Mucosa of rectum (tissue), 2 donors: ENCODE measurements around the gene SF3A2.

Experiments
- H3K27ac ChIP-seq, 2 donors: one replicate each; pipeline ENCODE4 v1.7.0; 2013; ENCODE audit warnings: inconsistent platforms in 2 of 2, low read depth in 2 of 2, low read length in 2 of 2
- H3K27me3 ChIP-seq, 2 donors: one replicate each; pipeline ENCODE4 v1.7.0; 2013; ENCODE audit warnings: low read length in 2 of 2; ENCODE audit not compliant: control insufficient read depth in 2 of 2, insufficient read depth in 2 of 2
- H3K36me3 ChIP-seq, 2 donors: one replicate each; pipeline ENCODE4 v1.7.0; 2013; ENCODE audit warnings: low read length in 2 of 2; ENCODE audit not compliant: control insufficient read depth in 2 of 2, insufficient read depth in 2 of 2
- H3K4me1 ChIP-seq, 2 donors: one replicate each; pipeline ENCODE4 v1.7.0; 2013; ENCODE audit warnings: low read length in 2 of 2, mild to moderate bottlenecking in 1 of 2; ENCODE audit not compliant: control insufficient read depth in 2 of 2, insufficient read depth in 2 of 2
- H3K4me3 ChIP-seq, 2 donors: one replicate each; pipeline ENCODE4 v1.7.0; 2013; ENCODE audit warnings: low read length in 2 of 2
- H3K9ac ChIP-seq, 2 donors: one replicate each; pipeline ENCODE4 v1.7.0; 2013; ENCODE audit warnings: low read length in 2 of 2, low read depth in 1 of 2, mild to moderate bottlenecking in 1 of 2
- H3K9me3 ChIP-seq, 2 donors: one replicate each; pipeline ENCODE4 v1.7.0; 2013; ENCODE audit warnings: low read length in 2 of 2; ENCODE audit not compliant: control insufficient read depth in 2 of 2
- donor health status: healthy.
- donor health status: Normal muscosa, but diverticular disease.

The SF3A2 gene

GRCh38 chr19:2226051-2226839 lies 10.4 kb upstream of the SF3A2 start:
- H3K9me3 ChIP-seq: no peaks in the 10 kb centered on the region
- H3K4me3 ChIP-seq: no peak overlapping the region
- H3K36me3 ChIP-seq: peaks cover 29 to 42% of the 10 kb centered on the region in 2 donors
- H3K4me1 ChIP-seq: no peaks in the 10 kb centered on the region
- H3K27me3 ChIP-seq: no peaks in the 10 kb centered on the region
- no peak overlapping the region for H3K9ac ChIP-seq
- H3K27ac ChIP-seq: no peak overlapping the region

DNA sequence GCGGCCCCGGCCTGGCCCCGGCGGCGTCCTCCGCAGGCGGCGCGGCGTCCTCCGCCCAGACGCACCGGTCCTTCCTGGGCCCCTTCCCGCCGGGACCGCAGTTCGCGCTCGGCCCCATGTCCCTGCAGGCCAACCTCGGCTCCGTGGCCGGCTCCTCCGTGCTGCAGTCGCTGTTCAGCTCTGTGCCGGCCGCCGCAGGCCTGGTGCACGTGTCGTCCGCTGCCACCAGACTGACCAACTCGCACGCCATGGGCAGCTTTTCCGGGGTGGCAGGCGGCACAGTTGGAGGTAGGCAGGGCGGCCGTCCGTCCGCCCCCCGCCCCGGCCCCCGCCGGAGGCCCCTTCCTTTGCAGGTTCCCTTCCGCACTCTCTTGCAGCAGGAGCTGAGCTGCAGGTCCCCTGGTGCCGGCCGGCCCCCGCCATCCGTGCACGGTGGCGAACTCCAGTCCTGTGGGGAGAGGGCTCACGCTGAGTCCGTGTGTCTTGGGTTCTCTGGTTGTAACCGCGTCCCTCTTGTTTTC lies 9.7 kb upstream of the SF3A2 start:
- H3K36me3 ChIP-seq: peaks cover 33 to 37% of the 10 kb centered on the region in 2 donors

GRCh38 chr19:2227415-2228156 lies 9.0 kb upstream of the SF3A2 start:
- no peak overlapping the region for H3K9ac ChIP-seq
- H3K9me3 ChIP-seq: no peaks in the 10 kb centered on the region
- no peaks in the 10 kb centered on the region for H3K27me3 ChIP-seq
- no peaks in the 10 kb centered on the region for H3K4me1 ChIP-seq
- H3K27ac ChIP-seq: no peak overlapping the region
- peaks cover 31 to 37% of the 10 kb centered on the region in 2 donors for H3K36me3 ChIP-seq
- H3K4me3 ChIP-seq: no peak overlapping the region

More for the DNA sequence above, 9.7 kb upstream of the SF3A2 start:
- no peak overlapping the region for H3K4me3 ChIP-seq
- no peak overlapping the region for H3K9ac ChIP-seq
- no peaks in the 10 kb centered on the region for H3K27me3 ChIP-seq
- no peaks in the 10 kb centered on the region for H3K9me3 ChIP-seq
- no peaks in the 10 kb centered on the region for H3K4me1 ChIP-seq
- no peak overlapping the region for H3K27ac ChIP-seq

DNA sequence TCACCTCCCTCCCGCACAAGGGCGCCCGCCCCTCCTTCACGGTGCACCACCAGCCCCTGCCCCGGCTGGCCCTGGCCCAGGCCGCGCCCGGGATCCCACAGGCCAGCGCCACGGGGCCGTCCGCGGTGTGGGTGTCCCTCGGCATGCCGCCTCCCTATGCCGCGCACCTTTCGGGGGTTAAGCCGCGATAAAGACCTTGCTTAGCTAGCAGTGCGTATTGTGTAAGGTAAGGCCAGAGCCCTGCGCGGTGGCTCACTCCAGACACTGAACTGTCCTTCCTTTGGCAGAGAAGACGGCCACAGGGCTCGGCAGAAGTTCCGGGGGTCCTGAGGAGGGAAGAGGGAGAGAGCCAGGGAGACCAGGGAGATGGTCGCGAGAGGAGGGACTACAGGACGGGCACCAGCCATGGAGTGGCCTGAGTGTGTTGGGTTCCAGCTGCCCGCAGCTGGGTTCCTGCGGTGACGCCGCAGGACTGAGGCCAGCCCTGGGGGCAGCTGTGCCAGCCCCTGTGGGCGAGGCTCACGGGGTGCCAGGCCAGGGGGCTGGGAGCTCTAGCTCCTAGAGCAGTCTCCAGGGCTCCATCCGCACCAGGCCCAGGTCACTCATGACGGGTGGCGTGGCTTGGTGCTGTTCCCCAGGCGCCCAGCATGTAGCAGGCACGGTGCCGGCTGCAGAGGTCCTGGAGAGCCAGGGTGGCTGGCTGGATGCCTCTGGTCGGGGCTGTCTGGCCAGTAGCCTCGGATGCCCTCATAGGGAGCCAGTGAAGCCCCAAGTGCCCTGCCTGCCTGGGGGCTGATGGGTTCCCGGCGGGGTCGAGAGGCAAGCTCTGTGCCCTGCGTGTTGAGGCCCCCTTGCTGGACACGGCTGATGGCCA lies 8.2 kb upstream of the SF3A2 start:
- Histone ChIP-seq H3K4me3 (no peak overlapping the region), H3K9ac (no peak overlapping the region), H3K36me3 (peaks cover 31 to 44% of the 10 kb centered on the region in 2 donors), H3K4me1 (no peaks in the 10 kb centered on the region), H3K27me3 (no peaks in the 10 kb centered on the region), H3K27ac (no peak overlapping the region), H3K9me3 (no peaks in the 10 kb centered on the region)

- Histone ChIP-seq H3K27ac (no peak overlapping the region), H3K36me3 (peaks cover 37 to 50% of the 10 kb centered on the region in 2 donors), H3K27me3 (no peaks in the 10 kb centered on the region), H3K9ac (no peak overlapping the region), H3K4me3 (no peak overlapping the region), H3K4me1 (peaks cover 7 to 10% of the 10 kb centered on the region in 2 donors), H3K9me3 (no peaks in the 10 kb centered on the region)
These were observed 7.3 kb upstream of the SF3A2 start for GRCh38 chr19:2229103-2230032.

GRCh38 chr19:2230033-2230531 lies 6.5 kb upstream of the SF3A2 start:
- peaks cover 14 to 15% of the 10 kb centered on the region in 2 donors for H3K4me1 ChIP-seq
- H3K9ac ChIP-seq: no peak overlapping the region

GRCh38 chr19:2230807-2231533 lies 5.7 kb upstream of the SF3A2 start:
- Histone ChIP-seq H3K9me3 (no peaks in the 10 kb centered on the region), H3K36me3 (peaks cover 23 to 42% of the 10 kb centered on the region in 2 donors), H3K27me3 (no peaks in the 10 kb centered on the region), H3K27ac (no peak overlapping the region), H3K4me3 (no peak overlapping the region), H3K9ac (no peak overlapping the region), H3K4me1 (peaks cover 18% of the 10 kb centered on the region in 2 donors)

More at GRCh38 chr19:2230033-2230531, 6.5 kb upstream of the SF3A2 start:
- Histone ChIP-seq H3K4me3 (no peak overlapping the region), H3K9me3 (no peaks in the 10 kb centered on the region), H3K27ac (no peak overlapping the region), H3K27me3 (no peaks in the 10 kb centered on the region), H3K36me3 (peaks cover 31 to 47% of the 10 kb centered on the region in 2 donors)

DNA sequence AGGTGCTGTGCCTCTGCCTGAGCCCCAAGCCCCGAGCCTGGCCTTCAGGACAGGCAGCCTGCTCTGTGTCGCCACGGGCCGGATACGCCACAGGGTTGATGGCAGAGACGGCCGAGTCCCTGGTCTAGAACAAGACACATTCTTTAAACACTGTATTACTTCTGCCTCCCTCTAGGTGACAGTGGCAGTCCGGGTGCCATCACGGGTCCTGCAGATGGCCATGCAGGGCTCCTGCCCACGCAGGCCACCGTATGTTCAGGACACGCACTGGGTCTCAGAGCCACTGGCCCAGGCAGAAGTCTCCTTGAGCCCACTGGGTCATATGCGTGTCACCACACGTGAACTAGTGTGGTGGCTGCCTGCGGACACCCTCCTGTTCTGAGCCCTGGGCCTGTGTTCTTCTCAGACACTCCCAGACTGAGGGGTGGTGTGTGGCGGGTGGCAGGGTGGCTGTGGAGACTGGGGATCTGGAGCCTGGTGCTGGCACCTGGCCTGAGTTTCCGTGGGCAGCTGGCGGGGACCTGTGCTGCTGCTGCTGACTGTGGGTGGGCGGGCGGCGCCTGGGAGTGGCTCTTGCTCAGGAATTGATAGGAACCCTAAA lies 4.9 kb upstream of the SF3A2 start:
- Histone ChIP-seq H3K9me3 (no peaks in the 10 kb centered on the region), H3K4me1 (peaks cover 18% of the 10 kb centered on the region in 2 donors), H3K9ac (no peak overlapping the region), H3K36me3 (peaks cover 22 to 37% of the 10 kb centered on the region in 2 donors), H3K27me3 (no peaks in the 10 kb centered on the region), H3K4me3 (no peak overlapping the region), H3K27ac (no peak overlapping the region)
